Transverse colon (tissue), 4 donors: ENCODE results near the gene CEP120.

Source experiments
- CTCF ChIP-seq, 5 experiments: fragments of 200-600 bp in 3 of 5; fragments of 450-650 bp in 2 of 5; sonication (generic) in 3 of 5; IDR thresholded peaks; 1 replicate in 2 of 5; 2 replicates in 3 of 5; pipeline ENCODE4 v1.5.1; 2016 to 2017; ENCODE audit warnings: antibody characterized with exemption in 5 of 5, inconsistent platforms in 3 of 5, mild to moderate bottlenecking in 2 of 5, moderate library complexity in 1 of 5
- EP300 ChIP-seq: sonication (generic); formaldehyde crosslinking; IDR thresholded peaks from one replicate; pipeline ENCODE4 v1.6.1; 2017; ENCODE audit warnings: antibody characterized with exemption, low read depth
- POLR2A ChIP-seq: fragments of 450-650 bp; IDR thresholded peaks from one replicate; pipeline ENCODE4 v1.6.1; 2016; ENCODE audit warnings: antibody characterized with exemption, mild to moderate bottlenecking, moderate library complexity
- POLR2AphosphoS5 ChIP-seq, 3 donors: sonication (generic); formaldehyde crosslinking; IDR thresholded peaks; one replicate each; pipeline ENCODE4 v1.6.1; 2016; ENCODE audit warnings: antibody characterized with exemption in 3 of 3

GRCh38 chr5:123471385-123471784 is 48.2 kb upstream of the CEP120 start:
- TF ChIP-seq CTCF (IDR thresholded peaks at IDR 0.05) = no peak
- no peak for TF ChIP-seq POLR2A
- no peak for TF ChIP-seq POLR2AphosphoS5 (IDR thresholded peaks at IDR 0.05)
- no peak for TF ChIP-seq EP300
